ENCODE measurements around the gene ACTL10.

Gene ACTL10

GRCh38 chr20:33677991-33678702 lies 11.4 kb downstream of the ACTL10 start:
- DNase-seq = no peak

- DNase-seq = peak; percentile 68
Measured at GRCh38 chr20:33679758-33680485, 13.2 kb downstream of the ACTL10 start.

- DNase-seq = no peak
Measured at GRCh38 chr20:33680686-33681085, 13.9 kb downstream of the ACTL10 start.

- no peak for DNase-seq
Measured at GRCh38 chr20:33681288-33681687, 14.5 kb downstream of the ACTL10 start.

GRCh38 chr20:33681728-33682353 lies 15.1 kb downstream of the ACTL10 start:
- DNase-seq = no peak

GRCh38 chr20:33684533-33685327 lies 18.0 kb downstream of the ACTL10 start:
- DNase-seq = no peak

GRCh38 chr20:33685328-33686099 lies 18.8 kb downstream of the ACTL10 start:
- peak; percentile 38 for DNase-seq

GRCh38 chr20:33686100-33686983 lies 19.6 kb downstream of the ACTL10 start, which contains the start of gene E2F1:
E2F1 (minus strand) TSS chr20:33686385; CDS start chr20:33686264, 121 bp downstream.
- DNase-seq = peak; percentile 95

- no peak for DNase-seq
Measured at GRCh38 chr20:33686984-33687366, 20.2 kb downstream of the ACTL10 start.

- no peak for DNase-seq
Measured at GRCh38 chr20:33687370-33687915, 20.7 kb downstream of the ACTL10 start.

GRCh38 chr20:33687993-33688937 lies 21.5 kb downstream of the ACTL10 start:
- no peak for DNase-seq

- DNase-seq = no peak
Measured at GRCh38 chr20:33688938-33689424, 22.2 kb downstream of the ACTL10 start.

- DNase-seq = no peak
Measured at GRCh38 chr20:33689493-33689892, 22.8 kb downstream of the ACTL10 start.

- peak; percentile 52 for DNase-seq
Measured at GRCh38 chr20:33689973-33690372, 23.2 kb downstream of the ACTL10 start.

GRCh38 chr20:33693289-33693688 lies 26.5 kb downstream of the ACTL10 start:
- DNase-seq = no peak

- no peak for DNase-seq
Measured at GRCh38 chr20:33693741-33694638, 27.2 kb downstream of the ACTL10 start.

- no peak for DNase-seq
Measured at GRCh38 chr20:33694639-33695012, 27.9 kb downstream of the ACTL10 start.

- no peak for DNase-seq
Measured at GRCh38 chr20:33696448-33696847, 29.7 kb downstream of the ACTL10 start.
